SK-N-MC (cell line): ENCODE measurements around the gene PRMT3.

Source experiments
- DNase-seq: peaks from one replicate; pipeline ENCODE4 v3.0.0-alpha.2; 2011; ENCODE audit warnings: low read depth, low spot score
- H3K27ac ChIP-seq: fragments of 200-600 bp; sonication (generic); 2 replicates; pipeline ENCODE4 v1.5.1; 2016; ENCODE audit warnings: mixed run types
- H3K36me3 ChIP-seq: fragments of 200-600 bp; sonication (generic); 2 replicates; pipeline ENCODE4 v1.6.1; 2017; ENCODE audit warnings: antibody characterized with exemption, low read length, mixed read lengths; ENCODE audit not compliant: insufficient read depth
- H3K4me3 ChIP-seq: fragments of 200-600 bp; sonication (generic); 2 replicates; pipeline ENCODE4 v1.5.1; 2016
- H3K9ac ChIP-seq: fragments of 200-600 bp; sonication (generic); 2 replicates; pipeline ENCODE4 v1.8.0; 2017; ENCODE audit warnings: mixed run types, mixed read lengths; ENCODE audit not compliant: insufficient read length
- H3K9me3 ChIP-seq: fragments of 200-600 bp; sonication (generic); 2 replicates; pipeline ENCODE4 v1.6.1; 2017; ENCODE audit warnings: low read depth, mild to moderate bottlenecking, antibody characterized with exemption, low read length, moderate library complexity, mixed read lengths
- EZH2 ChIP-seq: fragments of 200-600 bp; sonication (generic); IDR thresholded peaks from one replicate; pipeline ENCODE4 v1.6.1; 2017; ENCODE audit warnings: antibody characterized with exemption
- FOXP2 ChIP-seq: optimal IDR thresholded peaks from 2 replicates; pipeline ENCODE3; 2011; ENCODE audit warnings: mild to moderate bottlenecking, moderate library complexity; ENCODE audit not compliant: insufficient read depth; ENCODE audit errors: extremely low read length, control extremely low read depth
- POLR2AphosphoS5 ChIP-seq: IDR thresholded peaks from 2 replicates; pipeline ENCODE4 v1.6.1; 2012; ENCODE audit warnings: mild to moderate bottlenecking, low read depth, low read length, borderline replicate concordance

PRMT3 gene

DNA sequence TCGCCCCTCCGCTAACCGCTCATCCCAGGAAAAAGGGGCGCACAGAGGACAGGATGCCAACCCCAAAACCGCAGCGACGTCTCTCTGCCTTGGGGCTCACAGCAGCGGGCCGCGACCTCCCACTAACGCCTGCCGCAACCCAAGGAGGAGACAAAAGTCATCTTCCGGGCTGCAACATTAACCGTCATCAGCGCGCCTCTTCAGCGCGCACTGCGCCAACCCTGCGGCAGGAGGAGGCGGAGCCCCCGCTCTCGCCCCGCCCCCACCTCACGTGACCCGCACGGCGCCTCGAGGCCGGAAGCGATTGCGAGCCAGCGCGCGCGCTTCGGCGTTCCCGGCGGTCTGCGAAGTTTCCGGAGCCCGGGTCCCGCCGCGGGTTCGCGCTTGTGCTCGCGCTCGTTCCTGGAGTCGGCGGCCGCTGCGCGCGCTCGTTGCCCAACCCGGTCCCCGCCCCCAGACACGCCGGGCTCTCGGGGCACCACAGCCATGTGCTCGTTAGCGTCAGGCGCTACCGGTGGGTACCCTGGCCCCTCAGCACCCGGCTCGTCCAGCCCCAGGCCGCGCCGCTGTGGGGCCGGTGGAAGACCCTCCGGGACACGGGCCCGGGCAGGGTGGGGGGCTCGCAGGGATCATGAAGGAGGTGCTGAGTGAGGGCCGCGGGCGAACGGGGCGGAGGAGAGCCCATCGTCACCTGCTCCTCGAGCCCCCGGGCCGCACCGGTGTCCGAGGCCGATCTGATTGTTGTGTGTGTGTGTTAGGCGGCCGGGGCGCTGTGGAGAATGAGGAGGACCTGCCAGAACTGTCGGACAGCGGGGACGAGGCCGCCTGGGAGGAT lies at the start of gene PRMT3:
TSS of gene PRMT3 (plus strand) at position 456 of the 835 bp plus-strand sequence. CDS start at position 487, 31 bp downstream.
- peak; percentile 40 for DNase-seq
- H3K9me3 ChIP-seq, result no peaks in the 10 kb centered on the region
- H3K4me3 ChIP-seq, result peak within 1 kb of the TSS; percentile 92
- TF ChIP-seq EZH2, result no peak
- peak; percentile 88 for TF ChIP-seq POLR2AphosphoS5
- peak within 1 kb of the TSS; percentile 68 for H3K27ac ChIP-seq
- H3K9ac ChIP-seq, result peak within 1 kb of the TSS; percentile 97
- H3K36me3 ChIP-seq, result peaks cover 5% of the 10 kb centered on the region

GRCh38 chr11:20342347-20343141 lies 45.0 kb upstream of the PRMT3 start:
- TF ChIP-seq FOXP2 (no peak), POLR2AphosphoS5 (no peak), EZH2 (no peak)
- no peaks in the 10 kb centered on the region for H3K9me3 ChIP-seq
- no peak overlapping the region for H3K9ac ChIP-seq
- H3K27ac ChIP-seq, result no peak overlapping the region
- no peak overlapping the region for H3K4me3 ChIP-seq
- H3K36me3 ChIP-seq, result no peaks in the 10 kb centered on the region
- no peak for DNase-seq

DNA sequence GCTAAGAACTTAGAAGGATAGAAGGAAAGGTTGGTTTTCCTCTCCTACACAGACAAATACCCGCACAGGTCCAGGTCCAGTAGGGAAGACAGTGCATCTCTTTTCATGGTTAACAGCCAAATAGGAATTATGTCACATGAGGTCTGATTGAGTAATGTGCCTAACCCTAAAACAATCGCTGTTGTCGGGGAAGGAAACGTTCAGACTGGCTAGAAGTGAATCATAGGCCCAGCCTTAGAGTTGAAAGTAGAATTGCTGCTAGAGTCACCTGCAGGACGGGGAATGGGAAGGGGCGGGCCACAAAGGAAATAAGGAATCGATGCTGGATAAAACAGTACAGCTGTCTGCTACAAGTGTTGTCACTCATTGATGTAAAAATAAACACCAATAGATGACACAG lies 36.4 kb upstream of the PRMT3 start:
- no peaks in the 10 kb centered on the region for H3K9me3 ChIP-seq
- no peak overlapping the region for H3K4me3 ChIP-seq
- DNase-seq, result no peak
- TF ChIP-seq EZH2, result no peak
- no peak overlapping the region for H3K9ac ChIP-seq
- H3K36me3 ChIP-seq, result no peaks in the 10 kb centered on the region
- H3K27ac ChIP-seq, result no peak overlapping the region

DNA sequence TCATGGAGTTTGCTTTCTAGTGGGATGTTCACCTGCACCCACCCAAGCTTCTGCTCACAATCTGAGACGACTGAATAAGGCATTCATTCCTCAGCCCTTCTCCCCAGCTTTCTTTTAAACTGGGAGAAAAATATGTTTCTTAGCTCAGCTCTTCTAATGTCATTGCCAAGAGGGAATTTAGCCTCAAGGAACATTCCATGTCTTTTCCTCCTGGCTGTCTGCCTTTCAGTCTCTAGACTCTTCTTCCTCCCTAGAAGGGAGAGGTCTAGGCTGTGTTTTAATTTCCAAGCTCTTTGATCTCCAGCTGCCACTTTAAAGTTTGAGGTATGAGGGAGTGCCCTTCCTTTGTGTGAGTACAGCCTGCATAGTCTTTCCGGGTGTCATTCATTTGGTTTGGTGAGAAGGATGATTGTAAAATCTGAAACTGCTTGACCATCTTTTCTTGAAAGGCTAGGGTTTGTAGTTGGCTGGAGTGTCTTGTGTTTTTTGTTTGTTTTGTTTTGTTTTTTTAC lies 35.7 kb upstream of the PRMT3 start:
- no peaks in the 10 kb centered on the region for H3K36me3 ChIP-seq
- H3K4me3 ChIP-seq, result no peak overlapping the region
- no peak for TF ChIP-seq FOXP2
- TF ChIP-seq POLR2AphosphoS5, result no peak
- no peak for TF ChIP-seq EZH2
- no peak overlapping the region for H3K27ac ChIP-seq
- H3K9me3 ChIP-seq, result no peaks in the 10 kb centered on the region
- H3K9ac ChIP-seq, result no peak overlapping the region
- no peak for DNase-seq

DNA sequence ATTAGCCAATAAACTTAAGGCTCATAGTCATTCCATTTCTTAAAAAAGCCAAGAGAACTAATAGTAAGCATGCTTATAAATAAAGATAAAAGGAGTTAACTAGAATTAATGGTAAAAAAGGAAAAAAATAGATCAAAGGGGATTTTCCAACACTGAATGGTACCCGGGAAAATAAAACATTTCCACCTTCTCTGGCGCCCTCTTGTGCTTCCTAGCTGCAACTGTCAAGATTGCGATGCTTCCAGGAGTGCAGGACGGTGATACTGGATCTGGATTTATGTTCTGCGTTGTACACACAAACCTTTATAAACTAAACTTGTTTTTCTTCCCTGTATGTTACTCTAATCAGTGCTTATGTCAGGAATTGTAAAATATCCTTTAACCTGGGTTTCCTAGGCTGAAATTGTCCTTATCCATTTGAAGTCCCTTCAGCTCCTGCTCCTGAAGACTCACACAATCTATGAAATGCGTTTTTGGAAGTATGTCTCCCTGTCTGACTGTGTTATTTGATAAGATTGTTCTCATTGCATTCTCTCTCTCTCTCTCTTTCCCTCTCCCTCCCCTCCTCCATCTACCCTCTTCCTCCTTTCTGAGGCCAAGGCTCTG lies 33.6 kb upstream of the PRMT3 start:
- H3K4me3 ChIP-seq, result no peak overlapping the region
- no peak overlapping the region for H3K9ac ChIP-seq
- DNase-seq, result no peak
- H3K9me3 ChIP-seq, result no peaks in the 10 kb centered on the region
- TF ChIP-seq FOXP2 (no peak), EZH2 (no peak), POLR2AphosphoS5 (no peak)
- H3K27ac ChIP-seq, result no peak overlapping the region
- no peaks in the 10 kb centered on the region for H3K36me3 ChIP-seq

DNA sequence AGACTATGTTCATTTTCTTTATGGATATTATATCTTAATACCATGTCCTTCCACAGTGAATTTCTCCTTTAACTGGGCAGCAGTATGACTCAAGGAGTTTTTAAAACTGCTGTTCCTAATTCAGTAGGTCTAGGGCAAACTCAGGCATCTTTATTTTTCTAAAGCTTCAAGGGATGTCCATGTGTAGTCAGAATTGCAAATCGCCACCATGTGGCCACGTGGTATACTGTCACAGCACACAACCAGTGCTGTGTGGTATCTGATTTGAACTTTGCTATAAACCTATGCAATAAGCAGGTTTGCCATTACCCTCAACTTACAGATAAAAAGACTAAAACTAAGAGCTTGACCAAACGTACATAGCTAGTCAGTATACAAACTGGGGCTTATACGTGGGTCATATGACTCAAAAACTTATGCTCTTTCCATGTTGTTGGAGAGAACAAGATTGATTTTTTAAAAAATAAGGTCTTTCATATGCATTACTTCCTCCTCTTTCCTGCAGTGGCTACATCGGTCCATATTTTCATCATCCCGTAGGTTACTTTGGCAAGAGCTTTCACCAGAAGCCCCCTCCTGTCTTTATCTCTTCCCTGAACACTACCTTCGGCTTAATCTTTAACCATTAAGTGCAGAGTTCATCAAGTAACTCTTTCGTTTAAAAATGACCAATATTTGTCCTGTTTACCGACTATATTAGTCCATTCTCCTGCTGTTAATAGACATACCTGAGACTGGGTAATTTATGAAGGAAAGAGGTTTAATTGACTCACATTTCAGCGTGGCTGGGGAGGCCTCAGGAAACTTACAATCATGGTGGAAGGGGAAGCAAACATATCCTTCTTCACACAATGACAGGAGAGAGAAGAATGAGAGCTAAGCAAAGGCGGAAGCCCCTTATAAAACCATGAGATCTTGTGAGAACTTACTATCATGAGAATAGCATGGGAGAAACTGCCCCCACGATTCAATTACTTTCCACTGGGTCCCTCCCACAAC lies 32.0 kb upstream of the PRMT3 start:
- no peak for TF ChIP-seq POLR2AphosphoS5
- TF ChIP-seq EZH2, result no peak
- no peak for TF ChIP-seq FOXP2
- no peak for DNase-seq
- Histone ChIP-seq H3K27ac (no peak overlapping the region), H3K36me3 (no peaks in the 10 kb centered on the region), H3K9me3 (no peaks in the 10 kb centered on the region), H3K4me3 (no peak overlapping the region), H3K9ac (no peak overlapping the region)

DNA sequence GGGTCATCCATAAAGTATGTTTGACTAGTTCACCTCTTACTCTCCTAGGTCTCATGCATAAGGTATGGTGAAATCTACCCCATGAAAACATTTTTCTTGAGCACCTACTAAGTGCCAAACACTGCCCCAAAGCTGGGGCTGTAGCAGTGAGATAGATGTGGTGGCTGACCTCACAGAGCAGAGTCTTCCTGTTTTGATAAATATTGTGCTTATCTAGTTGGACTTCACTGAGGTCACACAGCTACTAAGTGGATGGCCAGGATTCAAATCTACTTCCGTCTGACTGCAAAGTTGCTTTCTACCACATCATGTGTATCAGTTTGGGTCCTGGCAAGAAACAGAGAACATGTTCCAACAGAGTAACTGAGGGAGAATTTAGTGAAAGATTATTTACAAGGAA lies 30.4 kb upstream of the PRMT3 start:
- Histone ChIP-seq H3K36me3 (no peaks in the 10 kb centered on the region), H3K4me3 (no peak overlapping the region), H3K27ac (no peak overlapping the region), H3K9me3 (no peaks in the 10 kb centered on the region), H3K9ac (no peak overlapping the region)
- TF ChIP-seq EZH2 (no peak), FOXP2 (no peak), POLR2AphosphoS5 (no peak)
- DNase-seq, result no peak
